SK-N-SH (cell line): ENCODE data around the gene S100A16. TPM values are rescaled to one million over a fixed set of nuclear protein-coding genes. Genes with fewer than 3 reads are reported as not detected.

Experiments
- CTCF ChIA-PET: fragments of 300-600, 350-600 bp; formaldehyde crosslinking; extraction: SDS; loops from one replicate; lab custom pipeline; 2021; lab: Yijun Ruan, JAX
- POLR2A ChIA-PET: fragments of 350-600 bp; sonication (Branson Sonifier 250); formaldehyde crosslinking; extraction: SDS; loops from one replicate; lab custom pipeline; 2020; ENCODE audit warnings: antibody characterized with exemption, inconsistent platforms; lab: Yijun Ruan, JAX
- DNase-seq: peaks from one replicate; pipeline ENCODE4 v3.0.0; 2012
- H2AFZ ChIP-seq: fragments of 200-600 bp; sonication (generic); 2 replicates; pipeline ENCODE4 v1.8.1; 2016; ENCODE audit warnings: antibody characterized with exemption, mild to moderate bottlenecking, low read depth
- H3F3A ChIP-seq: fragments of 200-600 bp; sonication (generic); replicated peaks from 2 replicates; pipeline ENCODE3; 2016; ENCODE audit warnings: antibody characterized with exemption, mild to moderate bottlenecking; ENCODE audit not compliant: insufficient read depth
- H3K27ac ChIP-seq, 2 experiments: fragments of 200-500 bp in 1 of 2; fragments of 200-600 bp in 1 of 2; sonication (Bioruptor generic) in 1 of 2; sonication (generic), shearing (Covaris generic) in 1 of 2; 2 replicates each; pipeline versions ENCODE4 v1.5.1 to v1.6.1; 2014 to 2016; ENCODE audit warnings: low read depth in 2 of 2, inconsistent platforms in 1 of 2, low read length in 1 of 2, mild to moderate bottlenecking in 1 of 2, mixed read lengths in 1 of 2
- H3K27me3 ChIP-seq: fragments of 200-600 bp; sonication (generic), shearing (Covaris generic); 2 replicates; pipeline ENCODE4 v1.6.1; 2016; ENCODE audit warnings: mixed run types; ENCODE audit not compliant: insufficient read depth
- H3K36me3 ChIP-seq, 2 experiments: fragments of 200-500 bp in 1 of 2; fragments of 200-600 bp in 1 of 2; sonication (Bioruptor generic) in 1 of 2; sonication (generic) in 1 of 2; replicated peaks in 1 of 2; 2 replicates each; pipeline versions ENCODE3 to v1.5.1; 2014 to 2016; ENCODE audit warnings: low read length in 1 of 2, mild to moderate bottlenecking in 1 of 2; ENCODE audit not compliant: insufficient read depth in 2 of 2, control insufficient read depth in 1 of 2
- H3K4me1 ChIP-seq, 2 experiments: fragments of 200-500 bp in 1 of 2; fragments of 200-600 bp in 1 of 2; sonication (Bioruptor generic) in 1 of 2; sonication (generic), shearing (Covaris generic) in 1 of 2; 2 replicates each; pipeline versions ENCODE4 v1.5.1 to v1.6.1; 2014 to 2016; ENCODE audit warnings: low read depth in 1 of 2, low read length in 1 of 2, mixed run types in 1 of 2; ENCODE audit not compliant: insufficient read depth in 2 of 2, control insufficient read depth in 1 of 2
- H3K4me2 ChIP-seq: fragments of 200-600 bp; sonication (generic), shearing (Covaris generic); 2 replicates; pipeline ENCODE4 v1.6.1; 2017; ENCODE audit warnings: mixed run types
- H3K4me3 ChIP-seq, 2 experiments: fragments of 200-500 bp in 1 of 2; fragments of 200-600 bp in 1 of 2; sonication (Bioruptor generic) in 1 of 2; sonication (generic), shearing (Covaris generic) in 1 of 2; 2 replicates each; pipeline versions ENCODE4 v1.5.1 to v1.8.1; 2014 to 2016; ENCODE audit warnings: low read depth in 2 of 2, inconsistent platforms in 1 of 2, low read length in 1 of 2, mild to moderate bottlenecking in 1 of 2, mixed read lengths in 1 of 2, moderate library complexity in 1 of 2
- H3K79me2 ChIP-seq: fragments of 200-600 bp; sonication (generic); 2 replicates; pipeline ENCODE4 v1.8.1; 2017; ENCODE audit warnings: mild to moderate bottlenecking; ENCODE audit not compliant: insufficient read depth
- H3K9ac ChIP-seq: fragments of 200-600 bp; sonication (generic); 2 replicates; pipeline ENCODE4 v1.6.1; 2017; ENCODE audit warnings: mixed run types
- H3K9me2 ChIP-seq: fragments of 200-600 bp; sonication (generic); 2 replicates; pipeline ENCODE4 v1.6.1; 2017; ENCODE audit warnings: mixed run types
- H3K9me3 ChIP-seq: fragments of 200-600 bp; sonication (generic); 2 replicates; pipeline ENCODE4 v1.6.1; 2017; ENCODE audit warnings: mixed run types, mild to moderate bottlenecking, moderate library complexity
- H4K20me1 ChIP-seq: fragments of 200-600 bp; sonication (generic); 2 replicates; pipeline ENCODE4 v1.6.1; 2017; ENCODE audit warnings: mild to moderate bottlenecking, mixed run types; ENCODE audit not compliant: insufficient read depth
- CHD2 ChIP-seq: fragments of 150-350 bp; IDR thresholded peaks from 2 replicates; pipeline ENCODE4 v1.6.1; 2018; ENCODE audit warnings: low read length; ENCODE audit not compliant: partially characterized antibody
- FOXM1 ChIP-seq: IDR thresholded peaks from 2 replicates; pipeline ENCODE4 v1.4.0; 2012; ENCODE audit warnings: low read depth, mild to moderate bottlenecking
- GATA2 ChIP-seq: sonication (generic); formaldehyde crosslinking; IDR thresholded peaks from 2 replicates; pipeline ENCODE4 v1.5.0; 2020; ENCODE audit warnings: mild to moderate bottlenecking, missing genetic modification reagents
- JUND ChIP-seq: IDR thresholded peaks from 2 replicates; pipeline ENCODE4 v1.4.0; 2012
- NRF1 ChIP-seq: IDR thresholded peaks from 2 replicates; pipeline ENCODE4 v1.6.1; 2012; ENCODE audit warnings: low read depth, mild to moderate bottlenecking, low read length
- PBX3 ChIP-seq: IDR thresholded peaks from 2 replicates; pipeline ENCODE4; 2012
- POLR2AphosphoS5 ChIP-seq: IDR thresholded peaks from 2 replicates; pipeline ENCODE4 v1.6.1; 2012; ENCODE audit warnings: low read depth, low read length
- RAD21 ChIP-seq: IDR thresholded peaks from 2 replicates; pipeline ENCODE4 v1.6.1; 2012; ENCODE audit warnings: mild to moderate bottlenecking, low read length
- REST ChIP-seq: IDR thresholded peaks from 2 replicates; pipeline ENCODE4 v1.6.1; 2012; ENCODE audit warnings: mild to moderate bottlenecking, low read depth, low read length, moderate library complexity
- RFX5 ChIP-seq: IDR thresholded peaks from 2 replicates; pipeline ENCODE4 v1.6.1; 2012; ENCODE audit warnings: mild to moderate bottlenecking, improper control_type of control experiment, low read length
- RXRA ChIP-seq: IDR thresholded peaks from 2 replicates; pipeline ENCODE4 v1.4.0; 2012; ENCODE audit warnings: low read depth, mild to moderate bottlenecking, borderline replicate concordance
- SMC3 ChIP-seq: IDR thresholded peaks from 2 replicates; pipeline ENCODE4 v1.6.1; 2012; ENCODE audit warnings: low read depth, low read length, improper control_type of control experiment
- TEAD4 ChIP-seq: IDR thresholded peaks from 2 replicates; pipeline ENCODE4 v1.4.0; 2012; ENCODE audit warnings: mild to moderate bottlenecking, borderline replicate concordance; ENCODE audit not compliant: insufficient read depth
- USF1 ChIP-seq: IDR thresholded peaks from 2 replicates; pipeline ENCODE4 v1.4.0; 2012; ENCODE audit warnings: low read depth, borderline replicate concordance
- WGBS: methylation state at CpG from one replicate; pipeline ENCODE4 v1.1.6; 2017; ENCODE audit warnings: low lambda C conversion rate; 5-methylcytosine and 5-hydroxymethylcytosine counted together
- polyA plus RNA-seq, 3 experiments: library from polyadenylated mRNA; depleted of rRNA; stranded (reverse); fragments of >200 nt; gene quantifications; 2 replicates each; pipeline ENCODE4 v1.2.3, GENCODE V29; 2012
- TF ChIP-seq, protein P1 (sequence below): fragments of 150-350 bp; IDR thresholded peaks from 2 replicates; pipeline ENCODE4 v1.6.1; 2016; ENCODE audit warnings: mild to moderate bottlenecking, low read depth, low read length

S100A16 gene
- polyA plus RNA-seq, 1 of the 3 experiments (the other 2 are of a cell fraction), result 512 TPM

- no peak overlapping the region for H3K27ac ChIP-seq
- H3F3A ChIP-seq, result peaks cover 2% of the 10 kb centered on the region
- H3K36me3 ChIP-seq, result no peaks in the 10 kb centered on the region
- CTCF ChIA-PET, result interaction anchor here (1.0 to 3.3 kb wide), 6 partner anchors 9 to 77 kb away, joined by 3 to 18 read pairs (median 4); no protein-coding TSS in a partner anchor
- no peak overlapping the region for H3K4me2 ChIP-seq
- H3K27me3 ChIP-seq, result no peaks in the 10 kb centered on the region
- no peaks in the 10 kb centered on the region for H4K20me1 ChIP-seq
- no peaks in the 10 kb centered on the region for H3K79me2 ChIP-seq
- DNase-seq, result peak; percentile 60
- peak overlapping the region; percentile 42; the same call in 1 of the 2 replicates for H2AFZ ChIP-seq
- H3K9ac ChIP-seq, result no peak overlapping the region
- H3K9me2 ChIP-seq, result no peaks in the 10 kb centered on the region
- POLR2A ChIA-PET, result no interaction called here
- TF ChIP-seq USF1 (no peak), GATA2 (CRISPR knock-in tag) (0 out of 2 replicates have a peak, but pooled peaks have one; percentile 23)
- H3K4me3 ChIP-seq, result no peak overlapping the region
- WGBS, result 59% methylated on average over 5 of the region's 5 CpGs
- H3K4me1 ChIP-seq, result peaks cover 0 to 3% of the 10 kb centered on the region in 2 experiments; a peak in 2 of 4 replicates
- H3K9me3 ChIP-seq, result no peaks in the 10 kb centered on the region
These were observed 25.6 kb downstream of the S100A16 start for GRCh38 chr1:153587314-153587713.

GRCh38 chr1:153586347-153586746, 26.6 kb downstream of the S100A16 start:
- no peaks in the 10 kb centered on the region for H3K79me2 ChIP-seq
- no peak overlapping the region for H3K27ac ChIP-seq
- H2AFZ ChIP-seq, result no peak overlapping the region
- H3K9me3 ChIP-seq, result no peaks in the 10 kb centered on the region
- H3K4me1 ChIP-seq, result peaks cover 0 to 3% of the 10 kb centered on the region in 2 experiments; a peak in 2 of 4 replicates
- no peak for DNase-seq
- POLR2A ChIA-PET, result no interaction called here
- 27% methylated on average over 1 of the region's 1 CpG for WGBS
- no peak for TF ChIP-seq POLR2AphosphoS5
- TF ChIP-seq, protein P1, sequence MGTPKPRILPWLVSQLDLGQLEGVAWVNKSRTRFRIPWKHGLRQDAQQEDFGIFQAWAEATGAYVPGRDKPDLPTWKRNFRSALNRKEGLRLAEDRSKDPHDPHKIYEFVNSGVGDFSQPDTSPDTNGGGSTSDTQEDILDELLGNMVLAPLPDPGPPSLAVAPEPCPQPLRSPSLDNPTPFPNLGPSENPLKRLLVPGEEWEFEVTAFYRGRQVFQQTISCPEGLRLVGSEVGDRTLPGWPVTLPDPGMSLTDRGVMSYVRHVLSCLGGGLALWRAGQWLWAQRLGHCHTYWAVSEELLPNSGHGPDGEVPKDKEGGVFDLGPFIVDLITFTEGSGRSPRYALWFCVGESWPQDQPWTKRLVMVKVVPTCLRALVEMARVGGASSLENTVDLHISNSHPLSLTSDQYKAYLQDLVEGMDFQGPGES, result no peak
- TF ChIP-seq TEAD4, result no peak
- TF ChIP-seq RAD21, result no peak
- no peak for TF ChIP-seq PBX3
- TF ChIP-seq RXRA, result no peak
- no peak for TF ChIP-seq RFX5
- TF ChIP-seq SMC3, result no peak
- no peak for TF ChIP-seq REST
- no peak for TF ChIP-seq JUND
- TF ChIP-seq CHD2, result no peak
- no peak for TF ChIP-seq NRF1
- no peak for TF ChIP-seq FOXM1
- no peaks in the 10 kb centered on the region for H3K27me3 ChIP-seq
- CTCF ChIA-PET, result interaction anchor here (0.7 to 3.3 kb wide), 6 partner anchors 9 to 76 kb away, joined by 3 to 18 read pairs (median 4); no protein-coding TSS in a partner anchor
- H4K20me1 ChIP-seq, result no peaks in the 10 kb centered on the region
- H3K9me2 ChIP-seq, result no peaks in the 10 kb centered on the region
- peaks cover 1% of the 10 kb centered on the region for H3F3A ChIP-seq
- no peak overlapping the region for H3K4me2 ChIP-seq
- no peaks in the 10 kb centered on the region for H3K36me3 ChIP-seq
- no peak overlapping the region for H3K4me3 ChIP-seq
- H3K9ac ChIP-seq, result no peak overlapping the region
